Heart right ventricle (tissue), 16 donors: ENCODE data around the gene LRRC8D. TPM values are rescaled to one million over a fixed set of nuclear protein-coding genes. Genes with fewer than 3 reads are reported as not detected.

Source experiments
- ATAC-seq, 8 donors: fragments of 200-7000 bp; cut with Tn5 transposase; one replicate each; pipeline ENCODE4 v1.9.1; 2020; ENCODE audit warnings: mild to moderate bottlenecking in 8 of 8, moderate library complexity in 8 of 8, moderate number of reproducible peaks in 1 of 8
- DNase-seq, 2 donors: peaks; one replicate each; pipeline ENCODE4 v3.0.0-alpha.2; 2020
- H3K27ac ChIP-seq, 10 donors: fragments of 200-600 bp; sonication (generic) in 2 of 10; one replicate each; pipeline versions ENCODE4 v1.5.0 to v1.8.0; 2020 to 2022; ENCODE audit warnings: mild to moderate bottlenecking in 3 of 10
- H3K27me3 ChIP-seq, 7 donors: fragments of 200-600 bp; one replicate each; pipeline ENCODE4 v1.8.0; 2021 to 2022; ENCODE audit warnings: mild to moderate bottlenecking in 2 of 7
- H3K36me3 ChIP-seq, 9 donors: fragments of 200-600 bp; sonication (generic) in 1 of 9; one replicate each; pipeline versions ENCODE4 v1.5.0 to v1.8.0; 2020 to 2022; ENCODE audit warnings: mild to moderate bottlenecking in 2 of 9
- H3K4me1 ChIP-seq, 9 donors: fragments of 200-600 bp; sonication (generic) in 1 of 9; one replicate each; pipeline versions ENCODE4 v1.5.0 to v1.8.0; 2020 to 2022; ENCODE audit warnings: mild to moderate bottlenecking in 4 of 9
- H3K4me3 ChIP-seq, 10 donors: fragments of 200-600 bp; sonication (generic) in 2 of 10; one replicate each; pipeline versions ENCODE4 v1.5.0 to v1.8.0; 2020 to 2022; ENCODE audit warnings: mild to moderate bottlenecking in 7 of 10, moderate library complexity in 2 of 10
- H3K9me3 ChIP-seq, 11 donors: fragments of 200-600 bp in 10 of 11; sonication (generic) in 2 of 11; one replicate each; pipeline versions ENCODE4 v1.5.0 to v1.8.0; 2013 to 2022; ENCODE audit warnings: mild to moderate bottlenecking in 2 of 11, control low read depth in 1 of 11, moderate library complexity in 1 of 11
- CTCF ChIP-seq, 9 donors: fragments of 200-600 bp; sonication (generic) in 2 of 9; IDR thresholded peaks; one replicate each; pipeline versions ENCODE4 v1.5.0 to v1.8.0; 2021 to 2022; ENCODE audit warnings: antibody characterized with exemption in 9 of 9, mild to moderate bottlenecking in 5 of 9, moderate library complexity in 1 of 9
- WGBS, 2 donors: extraction: QIAGEN DNeasy Blood & Tissue Kit; methylation state at CpG; one replicate each; pipeline ENCODE4 v1.1.7; 2013; ENCODE audit warnings: inconsistent platforms in 1 of 2; 5-methylcytosine and 5-hydroxymethylcytosine counted together
- intact Hi-C, 10 donors: fragments of 100-400 bp; cut with DNase I; formaldehyde crosslinking; loops; one replicate each; pipeline versions ENCODE4 v1.11.1 to v1.14.2; 2022
- polyA plus RNA-seq, 2 donors: library from polyadenylated mRNA; stranded (reverse); fragments of 200-250 nt; gene quantifications; one replicate each; pipeline ENCODE4 v1.2.3, GENCODE V29; 2013
- total RNA-seq, 10 donors: library from RNA; stranded (reverse); fragmentation: NEBNext Ultra II Directional in 3 of 10; extraction: Animal tissue kit (Norgen Biotek cat#: 25700) in 3 of 10; gene quantifications; one replicate each; pipeline versions ENCODE4 v1.2.1 to v1.2.4, GENCODE V29; 2021 to 2023
- donor health status: Arrhythmogenic right ventricular cardiomyopathy.
- donor health status: ischemic (EF 13 %, LVEDD 7.1; RV severe dilation, severe dysfunction).
- donor health status: healthy with polysubstance abuse.
- donor health status: DM: no; HTN: yes; CAD: no.
- donor health status: DM: no; HTN: no; CAD: no.
- donor health status: ischemic (EF 25% LVEDD 6.9; RV normal size, moderate dysfunction).
- donor health status: ischemic (EF 25% LVEDD 5.7; RV mildly dilated, moderate dysfunction).
- donor health status: healthy.
- donor health status: DM: yes; HTN: yes; CAD: no.
- donor health status: Ischemic cardiomyopathy.
- donor health status: ischemic (EF 35%, LVEDD 5.7; RV mildly dilated, moderate dysfunction).
- donor health status: nonischemic (EF 11% LVEDD 7.7; RV severe dilation, severe dysfunction).
- donor health status: DM: yes; HTN: yes; CAD: no.
- donor health status: PGD.
- donor health status: ischemic (EF 29% LVEDD 5.4; RV normal size, mild dysfunction).
- donor health status: nonischemic (EF 23%, LVEDD 6.1; RV moderate dilation, normal function).

LRRC8D gene
- total and polyA plus RNA-seq, 12 donors = 3.0 to 11.0 (median 6.6) TPM

- TF ChIP-seq CTCF (IDR thresholded peaks at IDR 0.05) = no peak
- H3K27ac ChIP-seq = no peak overlapping the region
- H3K4me3 ChIP-seq = no peak overlapping the region
- intact Hi-C loops = loop anchor here in 2 of 10 donors (5.0 kb wide), 1 partner anchor 39 kb away; no protein-coding TSS in a partner anchor
- H3K9me3 ChIP-seq = no peaks in the 10 kb centered on the region
- ATAC-seq (no peak), DNase-seq (no peak)
- no peaks in the 10 kb centered on the region for H3K36me3 ChIP-seq
- 56 to 58% methylated on average over 2 of the region's 2 CpGs for WGBS, 2 donors
- no peaks in the 10 kb centered on the region for H3K27me3 ChIP-seq
- H3K4me1 ChIP-seq = peaks cover 0 to 10% (median 0%) of the 10 kb centered on the region in 9 donors
Observed at GRCh38 chr1:89802841-89803240, 18.0 kb upstream of the LRRC8D start.

GRCh38 chr1:89804642-89805237 lies 16.1 kb upstream of the LRRC8D start:
- intact Hi-C loops = loop anchor here in 9 of 10 donors (1.0 to 5.0 kb wide), 4 partner anchors 38 to 183 kb away; no protein-coding TSS in a partner anchor
- Histone ChIP-seq H3K4me1 (peaks cover 0 to 5% (median 0%) of the 10 kb centered on the region in 9 donors), H3K4me3 (no peak overlapping the region), H3K27me3 (peaks cover 0 to 5% (median 0%) of the 10 kb centered on the region in 7 donors), H3K9me3 (no peaks in the 10 kb centered on the region), H3K27ac (no peak overlapping the region), H3K36me3 (no peaks in the 10 kb centered on the region)
- 0 to 1% methylated on average over 4 of the region's 4 CpGs for WGBS, 2 donors
- DNase-seq (peak; percentile 58 to 89), ATAC-seq (peak; percentile 81 to 96 (median 91))
- TF ChIP-seq CTCF (IDR thresholded peaks at IDR 0.05) = peak; percentile 85 to 97 (median 92)

GRCh38 chr1:89806616-89807015 lies 14.2 kb upstream of the LRRC8D start:
- intact Hi-C loops = loop anchor here in 2 of 10 donors (2.0 to 5.0 kb wide), 3 partner anchors 36 to 181 kb away; no protein-coding TSS in a partner anchor
- no peaks in the 10 kb centered on the region for H3K36me3 ChIP-seq
- H3K4me1 ChIP-seq = peaks cover 0 to 4% (median 0%) of the 10 kb centered on the region in 9 donors
- WGBS, 2 donors = 92 to 93% methylated on average over 3 of the region's 3 CpGs
- no peak for TF ChIP-seq CTCF (IDR thresholded peaks at IDR 0.05)
- no peaks in the 10 kb centered on the region for H3K9me3 ChIP-seq
- DNase-seq (no peak), ATAC-seq (no peak)
- no peak overlapping the region for H3K4me3 ChIP-seq
- H3K27me3 ChIP-seq = peaks cover 0 to 5% (median 0%) of the 10 kb centered on the region in 7 donors
- H3K27ac ChIP-seq = no peak overlapping the region

- no peaks in the 10 kb centered on the region for H3K36me3 ChIP-seq
- no peak for ATAC-seq
- WGBS, 2 donors = 89 to 94% methylated on average over 2 of the region's 2 CpGs
- no peak for DNase-seq
- H3K4me1 ChIP-seq = peaks cover 0 to 4% (median 0%) of the 10 kb centered on the region in 9 donors
- no peaks in the 10 kb centered on the region for H3K9me3 ChIP-seq
- no peak for TF ChIP-seq CTCF (IDR thresholded peaks at IDR 0.05)
- H3K27ac ChIP-seq = no peak overlapping the region
- intact Hi-C loops = loop anchor here in 2 of 10 donors (2.0 to 5.0 kb wide), 3 partner anchors 35 to 180 kb away; no protein-coding TSS in a partner anchor
- H3K4me3 ChIP-seq = no peak overlapping the region
- H3K27me3 ChIP-seq = peaks cover 0 to 5% (median 0%) of the 10 kb centered on the region in 7 donors
Observed at GRCh38 chr1:89807503-89807902, 13.3 kb upstream of the LRRC8D start.
